SK-N-SH (cell line): ENCODE measurements around the gene C1D. TPM values are rescaled to one million over a fixed set of nuclear protein-coding genes. Genes with fewer than 3 reads are reported as not detected.

Experiments
- CTCF ChIA-PET: fragments of 300-600, 350-600 bp; formaldehyde crosslinking; extraction: SDS; loops from one replicate; lab custom pipeline; 2021; lab: Yijun Ruan, JAX
- POLR2A ChIA-PET: fragments of 350-600 bp; sonication (Branson Sonifier 250); formaldehyde crosslinking; extraction: SDS; loops from one replicate; lab custom pipeline; 2020; ENCODE audit warnings: antibody characterized with exemption, inconsistent platforms; lab: Yijun Ruan, JAX
- DNase-seq: peaks from one replicate; pipeline ENCODE4 v3.0.0; 2012
- H2AFZ ChIP-seq: fragments of 200-600 bp; sonication (generic); 2 replicates; pipeline ENCODE4 v1.8.1; 2016; ENCODE audit warnings: antibody characterized with exemption, mild to moderate bottlenecking, low read depth
- H3F3A ChIP-seq: fragments of 200-600 bp; sonication (generic); replicated peaks from 2 replicates; pipeline ENCODE3; 2016; ENCODE audit warnings: antibody characterized with exemption, mild to moderate bottlenecking; ENCODE audit not compliant: insufficient read depth
- H3K27ac ChIP-seq, 2 experiments: fragments of 200-500 bp in 1 of 2; fragments of 200-600 bp in 1 of 2; sonication (Bioruptor generic) in 1 of 2; sonication (generic), shearing (Covaris generic) in 1 of 2; 2 replicates each; pipeline versions ENCODE4 v1.5.1 to v1.6.1; 2014 to 2016; ENCODE audit warnings: low read depth in 2 of 2, inconsistent platforms in 1 of 2, low read length in 1 of 2, mild to moderate bottlenecking in 1 of 2, mixed read lengths in 1 of 2
- H3K27me3 ChIP-seq: fragments of 200-600 bp; sonication (generic), shearing (Covaris generic); 2 replicates; pipeline ENCODE4 v1.6.1; 2016; ENCODE audit warnings: mixed run types; ENCODE audit not compliant: insufficient read depth
- H3K36me3 ChIP-seq, 2 experiments: fragments of 200-500 bp in 1 of 2; fragments of 200-600 bp in 1 of 2; sonication (Bioruptor generic) in 1 of 2; sonication (generic) in 1 of 2; replicated peaks in 1 of 2; 2 replicates each; pipeline versions ENCODE3 to v1.5.1; 2014 to 2016; ENCODE audit warnings: low read length in 1 of 2, mild to moderate bottlenecking in 1 of 2; ENCODE audit not compliant: insufficient read depth in 2 of 2, control insufficient read depth in 1 of 2
- H3K4me1 ChIP-seq, 2 experiments: fragments of 200-500 bp in 1 of 2; fragments of 200-600 bp in 1 of 2; sonication (Bioruptor generic) in 1 of 2; sonication (generic), shearing (Covaris generic) in 1 of 2; 2 replicates each; pipeline versions ENCODE4 v1.5.1 to v1.6.1; 2014 to 2016; ENCODE audit warnings: low read depth in 1 of 2, low read length in 1 of 2, mixed run types in 1 of 2; ENCODE audit not compliant: insufficient read depth in 2 of 2, control insufficient read depth in 1 of 2
- H3K4me2 ChIP-seq: fragments of 200-600 bp; sonication (generic), shearing (Covaris generic); 2 replicates; pipeline ENCODE4 v1.6.1; 2017; ENCODE audit warnings: mixed run types
- H3K4me3 ChIP-seq, 2 experiments: fragments of 200-500 bp in 1 of 2; fragments of 200-600 bp in 1 of 2; sonication (Bioruptor generic) in 1 of 2; sonication (generic), shearing (Covaris generic) in 1 of 2; 2 replicates each; pipeline versions ENCODE4 v1.5.1 to v1.8.1; 2014 to 2016; ENCODE audit warnings: low read depth in 2 of 2, inconsistent platforms in 1 of 2, low read length in 1 of 2, mild to moderate bottlenecking in 1 of 2, mixed read lengths in 1 of 2, moderate library complexity in 1 of 2
- H3K79me2 ChIP-seq: fragments of 200-600 bp; sonication (generic); 2 replicates; pipeline ENCODE4 v1.8.1; 2017; ENCODE audit warnings: mild to moderate bottlenecking; ENCODE audit not compliant: insufficient read depth
- H3K9ac ChIP-seq: fragments of 200-600 bp; sonication (generic); 2 replicates; pipeline ENCODE4 v1.6.1; 2017; ENCODE audit warnings: mixed run types
- H3K9me2 ChIP-seq: fragments of 200-600 bp; sonication (generic); 2 replicates; pipeline ENCODE4 v1.6.1; 2017; ENCODE audit warnings: mixed run types
- H3K9me3 ChIP-seq: fragments of 200-600 bp; sonication (generic); 2 replicates; pipeline ENCODE4 v1.6.1; 2017; ENCODE audit warnings: mixed run types, mild to moderate bottlenecking, moderate library complexity
- H4K20me1 ChIP-seq: fragments of 200-600 bp; sonication (generic); 2 replicates; pipeline ENCODE4 v1.6.1; 2017; ENCODE audit warnings: mild to moderate bottlenecking, mixed run types; ENCODE audit not compliant: insufficient read depth
- CHD2 ChIP-seq: fragments of 150-350 bp; IDR thresholded peaks from 2 replicates; pipeline ENCODE4 v1.6.1; 2018; ENCODE audit warnings: low read length; ENCODE audit not compliant: partially characterized antibody
- ELF1 ChIP-seq: IDR thresholded peaks from 2 replicates; pipeline ENCODE4 v1.4.0; 2012
- EZH2phosphoT487 ChIP-seq: fragments of 200-600 bp; sonication (generic); IDR thresholded peaks from 2 replicates; pipeline ENCODE4 v1.6.1; 2017; ENCODE audit warnings: low read depth, mixed run types, mild to moderate bottlenecking, antibody characterized with exemption, moderate library complexity, borderline replicate concordance
- FOXM1 ChIP-seq: IDR thresholded peaks from 2 replicates; pipeline ENCODE4 v1.4.0; 2012; ENCODE audit warnings: low read depth, mild to moderate bottlenecking
- GABPA ChIP-seq: IDR thresholded peaks from 2 replicates; pipeline ENCODE4 v1.4.0; 2012; ENCODE audit warnings: low read depth, mild to moderate bottlenecking
- GATA2 ChIP-seq: sonication (generic); formaldehyde crosslinking; IDR thresholded peaks from 2 replicates; pipeline ENCODE4 v1.5.0; 2020; ENCODE audit warnings: mild to moderate bottlenecking, missing genetic modification reagents
- JUND ChIP-seq: IDR thresholded peaks from 2 replicates; pipeline ENCODE4 v1.4.0; 2012
- MEF2A ChIP-seq: IDR thresholded peaks from 2 replicates; pipeline ENCODE4 v1.4.0; 2012; ENCODE audit warnings: low read depth, borderline replicate concordance
- MXI1 ChIP-seq: IDR thresholded peaks from 2 replicates; pipeline ENCODE4 v1.6.1; 2012; ENCODE audit warnings: mild to moderate bottlenecking, low read depth, low read length, improper control_type of control experiment
- NFIC ChIP-seq: IDR thresholded peaks from 2 replicates; pipeline ENCODE4 v1.4.0; 2012; ENCODE audit warnings: borderline replicate concordance
- POLR2AphosphoS5 ChIP-seq: IDR thresholded peaks from 2 replicates; pipeline ENCODE4 v1.6.1; 2012; ENCODE audit warnings: low read depth, low read length
- RFX5 ChIP-seq: IDR thresholded peaks from 2 replicates; pipeline ENCODE4 v1.6.1; 2012; ENCODE audit warnings: mild to moderate bottlenecking, improper control_type of control experiment, low read length
- SMC3 ChIP-seq: IDR thresholded peaks from 2 replicates; pipeline ENCODE4 v1.6.1; 2012; ENCODE audit warnings: low read depth, low read length, improper control_type of control experiment
- TAF1 ChIP-seq: IDR thresholded peaks from 2 replicates; pipeline ENCODE4 v1.6.1; 2012; ENCODE audit warnings: low read depth, mild to moderate bottlenecking, low read length, moderate library complexity, borderline replicate concordance
- TCF12 ChIP-seq: IDR thresholded peaks from 2 replicates; pipeline ENCODE4 v1.4.0; 2012
- TEAD4 ChIP-seq: IDR thresholded peaks from 2 replicates; pipeline ENCODE4 v1.4.0; 2012; ENCODE audit warnings: mild to moderate bottlenecking, borderline replicate concordance; ENCODE audit not compliant: insufficient read depth
- YY1 ChIP-seq: IDR thresholded peaks from 2 replicates; pipeline ENCODE4 v1.4.0; 2012; ENCODE audit warnings: low read depth, mild to moderate bottlenecking
- WGBS: methylation state at CpG from one replicate; pipeline ENCODE4 v1.1.6; 2017; ENCODE audit warnings: low lambda C conversion rate; 5-methylcytosine and 5-hydroxymethylcytosine counted together
- polyA plus RNA-seq, 3 experiments: library from polyadenylated mRNA; depleted of rRNA; stranded (reverse); fragments of >200 nt; gene quantifications; 2 replicates each; pipeline ENCODE4 v1.2.3, GENCODE V29; 2012
- TF ChIP-seq, protein P1 (sequence below): IDR thresholded peaks from 2 replicates; pipeline ENCODE4 v1.4.0; 2012; ENCODE audit warnings: low read depth
- TF ChIP-seq, protein P2 (sequence below): fragments of 150-350 bp; IDR thresholded peaks from 2 replicates; pipeline ENCODE4 v1.6.1; 2016; ENCODE audit warnings: mild to moderate bottlenecking, low read depth, low read length
- TF ChIP-seq, protein P3 (sequence below): IDR thresholded peaks from 2 replicates; pipeline ENCODE4 v1.4.0; 2012; ENCODE audit warnings: low read depth, borderline replicate concordance
- TF ChIP-seq, protein P4 (sequence below): fragments of 200-600 bp; sonication (generic); IDR thresholded peaks from 2 replicates; pipeline ENCODE4 v1.6.1; 2017; ENCODE audit warnings: antibody characterized with exemption, mild to moderate bottlenecking, moderate library complexity
- TF ChIP-seq, protein P5 (sequence below): fragments of 150-350 bp; IDR thresholded peaks from 2 replicates; pipeline ENCODE4 v1.6.1; 2017; ENCODE audit warnings: antibody characterized with exemption, low read length, low read depth, borderline replicate concordance

The C1D gene
- polyA plus RNA-seq, 1 of the 3 experiments (the other 2 are of a cell fraction), result 45.9 TPM

DNA sequence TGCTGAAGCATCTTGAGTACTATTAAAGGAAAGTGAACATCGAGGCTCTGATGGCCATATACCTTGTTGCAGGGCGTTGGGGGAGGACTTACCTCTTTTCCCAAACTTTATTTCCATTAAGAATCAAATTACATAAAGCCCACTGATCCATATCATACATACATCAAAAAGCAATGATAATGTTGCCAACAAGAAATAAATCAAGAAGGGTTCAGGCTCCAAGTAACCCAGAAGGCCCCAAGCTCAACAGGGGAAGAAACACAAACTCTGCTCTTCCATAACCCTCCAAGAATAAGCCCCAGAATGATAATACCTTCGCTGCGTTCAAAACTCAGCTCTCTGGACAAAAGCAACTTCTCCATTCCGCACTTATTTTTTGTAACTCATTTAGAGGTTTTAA lies 32.3 kb downstream of the C1D start:
- H4K20me1 ChIP-seq, result no peaks in the 10 kb centered on the region
- H3K9me2 ChIP-seq, result no peaks in the 10 kb centered on the region
- H3K4me3 ChIP-seq, result no peak overlapping the region
- no peaks in the 10 kb centered on the region for H3K9me3 ChIP-seq
- H3F3A ChIP-seq, result peaks cover 13% of the 10 kb centered on the region
- POLR2A ChIA-PET, result interaction anchor here (1.7 kb wide), 1 partner anchor 1596 kb away, joined by 5 read pairs; the partner anchor contains the start of gene MEIS1
- no peak for TF ChIP-seq EZH2phosphoT487
- TF ChIP-seq SMC3, result no peak
- TF ChIP-seq NFIC, result no peak
- TF ChIP-seq MXI1, result no peak
- TF ChIP-seq, protein P1, sequence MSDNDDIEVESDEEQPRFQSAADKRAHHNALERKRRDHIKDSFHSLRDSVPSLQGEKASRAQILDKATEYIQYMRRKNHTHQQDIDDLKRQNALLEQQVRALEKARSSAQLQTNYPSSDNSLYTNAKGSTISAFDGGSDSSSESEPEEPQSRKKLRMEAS, result no peak
- no peak for TF ChIP-seq GATA2 (CRISPR knock-in tag)
- TF ChIP-seq, all 33 proteins: peak for 0
- Histone ChIP-seq H3K36me3 (no peaks in the 10 kb centered on the region), H2AFZ (peak overlapping the region; percentile 8; the same call in 1 of the 2 replicates), H3K9ac (no peak overlapping the region; the same call in 1 of the 2 replicates), H3K4me2 (no peak overlapping the region), H3K27ac (peak overlapping the region in 1 of 2 experiments; percentile 50; a peak in 2 of 4 replicates), H3K27me3 (no peaks in the 10 kb centered on the region), H3K4me1 (peaks cover 4 to 23% of the 10 kb centered on the region in 2 experiments), H3K79me2 (no peaks in the 10 kb centered on the region)
- CTCF ChIA-PET, result interaction anchor here (0.7 to 9.7 kb wide), 17 partner anchors 12 to 1695 kb away, joined by 3 to 150 read pairs (median 5); no protein-coding TSS in a partner anchor
- no peak for DNase-seq
- WGBS, result 90% methylated on average over 5 of the region's 5 CpGs

DNA sequence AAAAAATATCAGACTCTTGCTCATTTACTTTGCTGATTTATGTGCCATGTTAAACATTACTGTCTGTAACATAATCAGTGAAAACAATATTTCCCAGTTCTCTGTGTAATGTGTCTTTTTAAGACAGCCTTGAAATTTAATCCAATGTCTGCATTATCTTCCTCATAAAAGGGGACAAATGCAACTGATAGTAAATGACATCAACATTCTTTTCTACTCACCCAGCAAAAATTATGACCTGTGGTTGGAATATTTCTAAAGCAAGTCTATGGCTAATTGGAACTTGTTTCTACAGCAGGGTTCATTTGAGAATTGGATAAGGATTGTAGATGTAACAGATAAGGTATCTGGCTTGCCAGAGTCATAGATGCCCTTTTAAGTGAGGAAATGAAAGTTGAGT lies 34.8 kb downstream of the C1D start:
- H3K4me1 ChIP-seq, result peaks cover 3 to 23% of the 10 kb centered on the region in 2 experiments
- no peak for DNase-seq
- 0 out of 2 replicates have a peak overlapping the region, but pooled peaks have one; percentile 27 for H2AFZ ChIP-seq
- no peak overlapping the region for H3K4me3 ChIP-seq
- H4K20me1 ChIP-seq, result no peaks in the 10 kb centered on the region
- ChIA-PET CTCF (interaction anchor here (9.7 kb wide), 1 partner anchor 183 kb away, joined by 150 read pairs; no protein-coding TSS in a partner anchor), POLR2A (no interaction called here)
- no peaks in the 10 kb centered on the region for H3K27me3 ChIP-seq
- H3K9ac ChIP-seq, result 0 out of 2 replicates have a peak overlapping the region, but pooled peaks have one; percentile 9
- H3K36me3 ChIP-seq, result no peaks in the 10 kb centered on the region
- no peaks in the 10 kb centered on the region for H3K79me2 ChIP-seq
- H3K27ac ChIP-seq, result peak overlapping the region; percentile 65 to 89
- peak overlapping the region; percentile 42; the same call in 1 of the 2 replicates for H3K4me2 ChIP-seq
- H3F3A ChIP-seq, result peaks cover 18% of the 10 kb centered on the region
- no peaks in the 10 kb centered on the region for H3K9me2 ChIP-seq
- no peaks in the 10 kb centered on the region for H3K9me3 ChIP-seq
- TF ChIP-seq SMC3 (no peak), MXI1 (no peak), POLR2AphosphoS5 (peak; percentile 91), TCF12 (peak; percentile 98), RFX5 (no peak), CHD2 (no peak), JUND (peak; percentile 97), TAF1 (0 out of 2 replicates have a peak, but pooled peaks have one; percentile 41), FOXM1 (peak; percentile 99), MEF2A (peak; percentile 87; the same call in 1 of the 2 replicates), NFIC (peak; percentile 91), ELF1 (no peak), GABPA (no peak), YY1 (peak; percentile 50; the same call in 1 of the 2 replicates), TEAD4 (peak; percentile 99)
- TF ChIP-seq, protein P2, sequence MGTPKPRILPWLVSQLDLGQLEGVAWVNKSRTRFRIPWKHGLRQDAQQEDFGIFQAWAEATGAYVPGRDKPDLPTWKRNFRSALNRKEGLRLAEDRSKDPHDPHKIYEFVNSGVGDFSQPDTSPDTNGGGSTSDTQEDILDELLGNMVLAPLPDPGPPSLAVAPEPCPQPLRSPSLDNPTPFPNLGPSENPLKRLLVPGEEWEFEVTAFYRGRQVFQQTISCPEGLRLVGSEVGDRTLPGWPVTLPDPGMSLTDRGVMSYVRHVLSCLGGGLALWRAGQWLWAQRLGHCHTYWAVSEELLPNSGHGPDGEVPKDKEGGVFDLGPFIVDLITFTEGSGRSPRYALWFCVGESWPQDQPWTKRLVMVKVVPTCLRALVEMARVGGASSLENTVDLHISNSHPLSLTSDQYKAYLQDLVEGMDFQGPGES, result no peak
- TF ChIP-seq, protein P3, sequence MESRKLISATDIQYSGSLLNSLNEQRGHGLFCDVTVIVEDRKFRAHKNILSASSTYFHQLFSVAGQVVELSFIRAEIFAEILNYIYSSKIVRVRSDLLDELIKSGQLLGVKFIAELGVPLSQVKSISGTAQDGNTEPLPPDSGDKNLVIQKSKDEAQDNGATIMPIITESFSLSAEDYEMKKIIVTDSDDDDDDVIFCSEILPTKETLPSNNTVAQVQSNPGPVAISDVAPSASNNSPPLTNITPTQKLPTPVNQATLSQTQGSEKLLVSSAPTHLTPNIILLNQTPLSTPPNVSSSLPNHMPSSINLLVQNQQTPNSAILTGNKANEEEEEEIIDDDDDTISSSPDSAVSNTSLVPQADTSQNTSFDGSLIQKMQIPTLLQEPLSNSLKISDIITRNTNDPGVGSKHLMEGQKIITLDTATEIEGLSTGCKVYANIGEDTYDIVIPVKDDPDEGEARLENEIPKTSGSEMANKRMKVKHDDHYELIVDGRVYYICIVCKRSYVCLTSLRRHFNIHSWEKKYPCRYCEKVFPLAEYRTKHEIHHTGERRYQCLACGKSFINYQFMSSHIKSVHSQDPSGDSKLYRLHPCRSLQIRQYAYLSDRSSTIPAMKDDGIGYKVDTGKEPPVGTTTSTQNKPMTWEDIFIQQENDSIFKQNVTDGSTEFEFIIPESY, result peak; percentile 77
- TF ChIP-seq, protein P4, sequence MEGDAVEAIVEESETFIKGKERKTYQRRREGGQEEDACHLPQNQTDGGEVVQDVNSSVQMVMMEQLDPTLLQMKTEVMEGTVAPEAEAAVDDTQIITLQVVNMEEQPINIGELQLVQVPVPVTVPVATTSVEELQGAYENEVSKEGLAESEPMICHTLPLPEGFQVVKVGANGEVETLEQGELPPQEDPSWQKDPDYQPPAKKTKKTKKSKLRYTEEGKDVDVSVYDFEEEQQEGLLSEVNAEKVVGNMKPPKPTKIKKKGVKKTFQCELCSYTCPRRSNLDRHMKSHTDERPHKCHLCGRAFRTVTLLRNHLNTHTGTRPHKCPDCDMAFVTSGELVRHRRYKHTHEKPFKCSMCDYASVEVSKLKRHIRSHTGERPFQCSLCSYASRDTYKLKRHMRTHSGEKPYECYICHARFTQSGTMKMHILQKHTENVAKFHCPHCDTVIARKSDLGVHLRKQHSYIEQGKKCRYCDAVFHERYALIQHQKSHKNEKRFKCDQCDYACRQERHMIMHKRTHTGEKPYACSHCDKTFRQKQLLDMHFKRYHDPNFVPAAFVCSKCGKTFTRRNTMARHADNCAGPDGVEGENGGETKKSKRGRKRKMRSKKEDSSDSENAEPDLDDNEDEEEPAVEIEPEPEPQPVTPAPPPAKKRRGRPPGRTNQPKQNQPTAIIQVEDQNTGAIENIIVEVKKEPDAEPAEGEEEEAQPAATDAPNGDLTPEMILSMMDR, result no peak
- TF ChIP-seq, protein P5, sequence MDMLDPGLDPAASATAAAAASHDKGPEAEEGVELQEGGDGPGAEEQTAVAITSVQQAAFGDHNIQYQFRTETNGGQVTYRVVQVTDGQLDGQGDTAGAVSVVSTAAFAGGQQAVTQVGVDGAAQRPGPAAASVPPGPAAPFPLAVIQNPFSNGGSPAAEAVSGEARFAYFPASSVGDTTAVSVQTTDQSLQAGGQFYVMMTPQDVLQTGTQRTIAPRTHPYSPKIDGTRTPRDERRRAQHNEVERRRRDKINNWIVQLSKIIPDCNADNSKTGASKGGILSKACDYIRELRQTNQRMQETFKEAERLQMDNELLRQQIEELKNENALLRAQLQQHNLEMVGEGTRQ, result no peak
